GM12874 (cell line): ENCODE results near the gene LRRC45.

Experiments used
- CTCF ChIP-seq: IDR thresholded peaks from 2 replicates; pipeline ENCODE4 v1.5.1; 2011; ENCODE audit warnings: low read depth, mild to moderate bottlenecking, control low read depth, low read length, moderate library complexity; ENCODE audit not compliant: insufficient read depth

The LRRC45 gene

GRCh38 chr17:82012261-82012639, 10.9 kb upstream of the LRRC45 start:
- TF ChIP-seq CTCF, result no peak

- no peak for TF ChIP-seq CTCF
These were observed 10.3 kb upstream of the LRRC45 start for GRCh38 chr17:82012640-82013295.

GRCh38 chr17:82013341-82013740, 9.8 kb upstream of the LRRC45 start:
- no peak for TF ChIP-seq CTCF

GRCh38 chr17:82013772-82014321, 9.3 kb upstream of the LRRC45 start:
- TF ChIP-seq CTCF, result no peak

GRCh38 chr17:82014432-82014831, 8.7 kb upstream of the LRRC45 start:
- no peak for TF ChIP-seq CTCF

- TF ChIP-seq CTCF, result no peak
These were observed 8.2 kb upstream of the LRRC45 start for GRCh38 chr17:82014971-82015310.

GRCh38 chr17:82015311-82015971, 7.7 kb upstream of the LRRC45 start:
- no peak for TF ChIP-seq CTCF
